Body of pancreas (tissue), 4 donors: Measurements from ENCODE around the gene CD244.

Source experiments
- POLR2A ChIP-seq, 3 donors: fragments of 450-650 bp; IDR thresholded peaks; one replicate each; pipeline ENCODE4 v1.6.1; 2016; ENCODE audit warnings: antibody characterized with exemption in 3 of 3, mild to moderate bottlenecking in 2 of 3
- TF ChIP-seq, protein P1 (sequence below), 7 experiments: fragments of 450-650 bp in 4 of 7; fragments of 200-600 bp in 3 of 7; sonication (generic) in 3 of 7; IDR thresholded peaks; one replicate each; pipeline ENCODE4 v1.5.1; 2016 to 2019; ENCODE audit warnings: antibody characterized with exemption in 7 of 7

DNA sequence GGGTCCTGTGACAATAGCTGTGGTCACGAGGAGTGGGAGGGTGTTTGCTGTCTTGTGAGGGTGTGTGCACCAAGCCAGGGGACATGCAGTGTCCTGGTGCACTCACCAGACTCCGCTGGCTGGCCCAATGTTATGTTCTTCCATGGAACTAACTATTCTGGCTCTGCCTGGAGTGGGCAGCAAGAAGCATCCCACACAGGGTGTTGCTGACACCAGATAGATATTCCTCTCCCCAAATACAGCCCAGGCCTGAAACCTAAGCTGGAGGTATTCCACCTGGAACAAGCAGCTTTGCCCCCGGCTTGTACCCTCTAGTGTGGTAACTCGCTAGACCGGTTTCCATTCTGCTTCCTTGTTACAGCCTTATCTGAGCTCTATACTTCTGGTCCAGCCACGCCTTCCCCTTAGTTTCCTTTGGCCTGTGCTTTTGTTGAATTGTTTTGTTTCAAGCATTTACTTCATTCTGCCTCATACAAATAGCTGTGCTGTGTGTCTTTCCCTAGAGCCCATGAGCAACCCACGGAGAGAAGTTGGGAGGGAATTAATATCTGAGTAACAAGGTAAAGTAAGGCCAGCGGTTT, 81.4 kb downstream of the CD244 start:
- TF ChIP-seq, protein P1, sequence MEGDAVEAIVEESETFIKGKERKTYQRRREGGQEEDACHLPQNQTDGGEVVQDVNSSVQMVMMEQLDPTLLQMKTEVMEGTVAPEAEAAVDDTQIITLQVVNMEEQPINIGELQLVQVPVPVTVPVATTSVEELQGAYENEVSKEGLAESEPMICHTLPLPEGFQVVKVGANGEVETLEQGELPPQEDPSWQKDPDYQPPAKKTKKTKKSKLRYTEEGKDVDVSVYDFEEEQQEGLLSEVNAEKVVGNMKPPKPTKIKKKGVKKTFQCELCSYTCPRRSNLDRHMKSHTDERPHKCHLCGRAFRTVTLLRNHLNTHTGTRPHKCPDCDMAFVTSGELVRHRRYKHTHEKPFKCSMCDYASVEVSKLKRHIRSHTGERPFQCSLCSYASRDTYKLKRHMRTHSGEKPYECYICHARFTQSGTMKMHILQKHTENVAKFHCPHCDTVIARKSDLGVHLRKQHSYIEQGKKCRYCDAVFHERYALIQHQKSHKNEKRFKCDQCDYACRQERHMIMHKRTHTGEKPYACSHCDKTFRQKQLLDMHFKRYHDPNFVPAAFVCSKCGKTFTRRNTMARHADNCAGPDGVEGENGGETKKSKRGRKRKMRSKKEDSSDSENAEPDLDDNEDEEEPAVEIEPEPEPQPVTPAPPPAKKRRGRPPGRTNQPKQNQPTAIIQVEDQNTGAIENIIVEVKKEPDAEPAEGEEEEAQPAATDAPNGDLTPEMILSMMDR (IDR thresholded peaks at IDR 0.05): no peak
- no peak for TF ChIP-seq POLR2A (IDR thresholded peaks at IDR 0.05)
